OCI-M2 (cell line): ENCODE results near the gene PGS1.

Experiments
- DNase-seq: peaks from one replicate; lab custom pipeline; 2025; ENCODE audit not compliant: unreplicated experiment; lab: John Stamatoyannopoulos, UW

Gene PGS1

GRCh38 chr17:78406920-78407319 lies 28.5 kb downstream of the PGS1 start:
- no peak for DNase-seq

- DNase-seq, result no peak
Measured at GRCh38 chr17:78407387-78408000, 29.0 kb downstream of the PGS1 start.

GRCh38 chr17:78408476-78409050 lies 30.1 kb downstream of the PGS1 start:
- DNase-seq, result no peak

GRCh38 chr17:78409191-78409928 lies 30.9 kb downstream of the PGS1 start:
- DNase-seq, result no peak

- no peak for DNase-seq
Measured at GRCh38 chr17:78411241-78411857, 32.9 kb downstream of the PGS1 start.

GRCh38 chr17:78412403-78412802 lies 34.0 kb downstream of the PGS1 start:
- no peak for DNase-seq

- no peak for DNase-seq
Measured at GRCh38 chr17:78414178-78415162, 36.0 kb downstream of the PGS1 start.

GRCh38 chr17:78415821-78416711 lies 37.6 kb downstream of the PGS1 start:
- DNase-seq, result no peak

- DNase-seq, result no peak
Measured at GRCh38 chr17:78416791-78417530, 38.5 kb downstream of the PGS1 start.

- no peak for DNase-seq
Measured at GRCh38 chr17:78417531-78417909, 39.1 kb downstream of the PGS1 start.

GRCh38 chr17:78418326-78419026 lies 40.0 kb downstream of the PGS1 start:
- no peak for DNase-seq

- no peak for DNase-seq
Measured at GRCh38 chr17:78419970-78420815, 41.7 kb downstream of the PGS1 start.

GRCh38 chr17:78421084-78421533 lies 42.7 kb downstream of the PGS1 start:
- DNase-seq, result no peak

- no peak for DNase-seq
Measured at GRCh38 chr17:78421534-78422266, 43.3 kb downstream of the PGS1 start.

GRCh38 chr17:78422267-78422605 lies 43.8 kb downstream of the PGS1 start:
- no peak for DNase-seq

GRCh38 chr17:78422872-78423588 lies 44.6 kb downstream of the PGS1 start:
- DNase-seq, result no peak
